K562 (cell line): ENCODE results near the gene ERFL. TPM values are rescaled to one million over a fixed set of nuclear protein-coding genes. Genes with fewer than 3 reads are reported as not detected.

Experiments
- FOS ChIP-seq: IDR thresholded peaks from 3 replicates; pipeline ENCODE4 v1.6.1; 2011; ENCODE audit not compliant: insufficient read length; ENCODE audit errors: extremely low read depth
- NBN ChIP-seq: fragments of 450-650 bp; IDR thresholded peaks from 2 replicates; pipeline ENCODE4 v1.6.1; 2016; ENCODE audit warnings: low read depth, mild to moderate bottlenecking
- NELFE ChIP-seq: IDR thresholded peaks from 2 replicates; pipeline ENCODE4 v1.6.1; 2011; ENCODE audit warnings: mild to moderate bottlenecking; ENCODE audit not compliant: insufficient read depth, insufficient read length
- NRF1 ChIP-seq, 2 experiments: fragments of 450-650 bp; IDR thresholded peaks in 1 of 2; conservative IDR thresholded peaks in 1 of 2; 2 replicates each; pipeline ENCODE4 v1.6.1; 2014; ENCODE audit warnings: mild to moderate bottlenecking in 2 of 2
- OTX1 ChIP-seq: fragments of 450-650 bp; formaldehyde crosslinking; IDR thresholded peaks from 2 replicates; pipeline ENCODE4 v1.4.0; 2022; ENCODE audit warnings: mild to moderate bottlenecking
- RB1 ChIP-seq: fragments of 450-650 bp; IDR thresholded peaks from 2 replicates; pipeline ENCODE4 v1.6.1; 2017; ENCODE audit warnings: low read depth, mild to moderate bottlenecking
- RBFOX2 ChIP-seq: fragments of 200-400 bp; formaldehyde crosslinking; IDR thresholded peaks from 2 replicates; pipeline ENCODE4 v1.6.1; 2017; ENCODE audit warnings: low read depth, mild to moderate bottlenecking, low read length, moderate library complexity
- TCF7L2 ChIP-seq: fragments of 150-350 bp; IDR thresholded peaks from 2 replicates; pipeline ENCODE4 v1.6.1; 2016; ENCODE audit warnings: low read depth, mild to moderate bottlenecking, low read length, moderate library complexity
- ZBTB40 ChIP-seq, 2 experiments: fragments of 450-650 bp in 1 of 2; sonication (generic) in 1 of 2; formaldehyde crosslinking in 1 of 2; IDR thresholded peaks; 2 replicates each; pipeline versions ENCODE4 v1.7.1 to v1.9.0; 2016 to 2022; ENCODE audit warnings: inconsistent platforms in 1 of 2, mild to moderate bottlenecking in 1 of 2, missing genetic modification reagents in 1 of 2
- ZC3H8 ChIP-seq: fragments of 450-650 bp; IDR thresholded peaks from 2 replicates; pipeline ENCODE4 v1.6.1; 2017
- ZMIZ1 ChIP-seq, 2 experiments: fragments of 150-350 bp in 1 of 2; IDR thresholded peaks; 2 replicates each; pipeline ENCODE4 v1.6.1; 2012 to 2016; ENCODE audit warnings: low read depth in 2 of 2, low read length in 2 of 2, mild to moderate bottlenecking in 1 of 2, moderate library complexity in 1 of 2
- ZNF165 ChIP-seq: fragments of 250-450 bp; sonication (Bioruptor Pico); IDR thresholded peaks from 2 replicates; pipeline ENCODE4 v1.4.0; 2020; ENCODE audit warnings: borderline replicate concordance
- ZNF174 ChIP-seq: fragments of 250-450 bp; sonication (Bioruptor Pico); IDR thresholded peaks from 2 replicates; pipeline ENCODE4 v1.4.0; 2020; ENCODE audit warnings: mild to moderate bottlenecking
- ZNF282 ChIP-seq: sonication (generic); formaldehyde crosslinking; IDR thresholded peaks from 2 replicates; pipeline ENCODE4 v1.8.1; 2023; ENCODE audit warnings: missing genetic modification reagents
- ZNF3 ChIP-seq: fragments of 250-450 bp; sonication (Bioruptor Pico); IDR thresholded peaks from 2 replicates; pipeline ENCODE4 v1.5.0; 2021; ENCODE audit warnings: mild to moderate bottlenecking, moderate library complexity
- ZNF431 ChIP-seq: sonication (generic); formaldehyde crosslinking; IDR thresholded peaks from 2 replicates; pipeline ENCODE4 v1.8.0; 2022; ENCODE audit warnings: mild to moderate bottlenecking, missing genetic modification reagents
- ZNF561 ChIP-seq: fragments of 450-650 bp; formaldehyde crosslinking; conservative IDR thresholded peaks from 2 replicates; pipeline ENCODE4 v1.4.0; 2020; ENCODE audit warnings: mild to moderate bottlenecking, moderate library complexity
- ZNF780A ChIP-seq: fragments of 250-450 bp; sonication (Bioruptor Pico); IDR thresholded peaks from 2 replicates; pipeline ENCODE4 v1.5.0; 2021; ENCODE audit warnings: mild to moderate bottlenecking
- polyA plus RNA-seq, 8 experiments: library from polyadenylated mRNA; depleted of rRNA in 4 of 8; stranded (reverse) in 5 of 8; unstranded in 3 of 8; fragments of >200 nt; fragmentation: Nextera tagmentation in 2 of 8; fragmentation: Illumina TruSeq in 1 of 8; extraction: Ambion mirVana in 2 of 8; extraction: Trizol in 1 of 8; gene quantifications; 2 replicates each; pipeline versions ENCODE4 v1.2.1 to v1.2.3, GENCODE V29; 2011 to 2014; ENCODE audit warnings: inconsistent platforms in 1 of 8, missing spikeins in 1 of 8
- total RNA-seq, 7 experiments: library from RNA; depleted of rRNA in 6 of 7; stranded (reverse); fragments of >200 nt in 6 of 7; fragmentation: Illumina TruSeq in 2 of 7; extraction: Trizol in 2 of 7; gene quantifications; 2 replicates each; pipeline versions ENCODE4 v1.2.1 to v1.2.3, GENCODE V29; 2011 to 2021; ENCODE audit warnings: low replicate concordance in 1 of 7

The ERFL gene
- total and polyA plus RNA-seq, 9 of the 15 experiments (the other 6 are each of a cell fraction or from before 2014, with no cell fraction given), result 0.07 to 0.75 (median 0.32) TPM; not detected in 4

GRCh38 chr19:41957838-41958366 is 29.7 kb upstream of the ERFL start (continued):
- no peak for TF ChIP-seq ZNF431 (CRISPR knock-in tag)
- no peak; a peak in 1 of 4 replicates for TF ChIP-seq NRF1 (conservative IDR thresholded peaks at IDR 0.05 in 1 of 2, IDR thresholded peaks at IDR 0.05 in 1 of 2)
- peak; percentile 85 for TF ChIP-seq RB1
- no peak for TF ChIP-seq ZNF282
- no peak; the same call in 1 of the 2 replicates for TF ChIP-seq OTX1 (CRISPR knock-in tag)
- TF ChIP-seq ZNF174 (CRISPR knock-in tag), result no peak
- no peak for TF ChIP-seq RBFOX2
- TF ChIP-seq NBN, result peak; percentile 84
- no peak for TF ChIP-seq TCF7L2
- no peak for TF ChIP-seq NELFE
- TF ChIP-seq FOS, result no peak
- TF ChIP-seq ZNF3 (CRISPR knock-in tag), result no peak
- TF ChIP-seq ZNF561, result no peak
- TF ChIP-seq ZMIZ1 (IDR thresholded peaks at IDR 0.05; ENCODE audit: low read depth in 2 of 2, low read length in 2 of 2), result peak in 1 of 2 experiments; percentile 28; a peak in 1 of 4 replicates
- TF ChIP-seq ZNF780A (CRISPR knock-in tag), result no peak
- no peak for TF ChIP-seq ZNF165 (CRISPR knock-in tag)
- TF ChIP-seq ZBTB40 (IDR thresholded peaks at IDR 0.05), result no peak
- no peak for TF ChIP-seq ZBTB40 (CRISPR knock-in tag; IDR thresholded peaks at IDR 0.05)
- no peak for TF ChIP-seq ZC3H8
